DOHH2 (cell line): ENCODE measurements around the gene PEAK3.
A peak's percentile ranks its signal among the peaks of the same experiment; 100 is the strongest.

Experiments
- H3F3A ChIP-seq: fragments of 200-600 bp; sonication (generic), shearing (Covaris generic); 2 replicates; pipeline ENCODE4 v1.6.0; 2016; ENCODE audit warnings: antibody characterized with exemption, mild to moderate bottlenecking; ENCODE audit not compliant: control insufficient read depth, insufficient read depth
- H3K27ac ChIP-seq: fragments of 200-600 bp; sonication (generic); 2 replicates; pipeline ENCODE4 v1.5.1; 2014; ENCODE audit warnings: low read depth, mild to moderate bottlenecking, low read length, moderate library complexity
- H3K27me3 ChIP-seq: fragments of 200-600 bp; sonication (generic); 2 replicates; pipeline ENCODE4 v1.6.1; 2014; ENCODE audit warnings: mild to moderate bottlenecking, low read length, mixed read lengths; ENCODE audit not compliant: control insufficient read depth
- H3K36me3 ChIP-seq: fragments of 200-600 bp; sonication (generic); 2 replicates; pipeline ENCODE4 v1.6.1; 2014; ENCODE audit warnings: mild to moderate bottlenecking, low read length, moderate library complexity, mixed read lengths; ENCODE audit not compliant: control insufficient read depth
- H3K4me1 ChIP-seq: fragments of 200-600 bp; sonication (generic); 2 replicates; pipeline ENCODE4 v1.6.1; 2014; ENCODE audit warnings: mild to moderate bottlenecking, low read length, mixed read lengths; ENCODE audit not compliant: control insufficient read depth
- H3K4me2 ChIP-seq: fragments of 200-600 bp; sonication (generic); 2 replicates; pipeline ENCODE4 v1.6.0; 2014; ENCODE audit warnings: mild to moderate bottlenecking, low read length, moderate library complexity
- H3K4me3 ChIP-seq: fragments of 200-600 bp; sonication (generic); 2 replicates; pipeline ENCODE4 v1.5.1; 2014; ENCODE audit warnings: mild to moderate bottlenecking, low read length, mixed read lengths
- H3K79me2 ChIP-seq: fragments of 200-600 bp; sonication (generic); 2 replicates; pipeline ENCODE4 v1.6.1; 2014; ENCODE audit warnings: mild to moderate bottlenecking, low read length, mixed read lengths; ENCODE audit not compliant: control insufficient read depth
- H3K9me2 ChIP-seq: fragments of 200-600 bp; sonication (generic); replicated peaks from 2 replicates; pipeline ENCODE4 v1.6.1; 2014; ENCODE audit warnings: mild to moderate bottlenecking, low read length, mixed read lengths; ENCODE audit not compliant: control insufficient read depth
- H3K9me3 ChIP-seq: fragments of 200-600 bp; sonication (generic); 2 replicates; pipeline ENCODE4 v1.6.1; 2014; ENCODE audit warnings: antibody characterized with exemption, low read length, mixed read lengths; ENCODE audit not compliant: control insufficient read depth, insufficient read depth
- H4K20me1 ChIP-seq: fragments of 200-600 bp; sonication (generic); 2 replicates; pipeline ENCODE4 v1.6.0; 2014; ENCODE audit warnings: low read depth, mild to moderate bottlenecking, antibody characterized with exemption, low read length, moderate library complexity; ENCODE audit not compliant: control insufficient read depth, insufficient read depth
- EZH2phosphoT487 ChIP-seq: fragments of 200-600 bp; sonication (generic); IDR thresholded peaks from 2 replicates; pipeline ENCODE4 v1.6.1; 2017; ENCODE audit warnings: borderline replicate concordance, mild to moderate bottlenecking, antibody characterized with exemption, low read length, moderate library complexity, mixed read lengths
- TF ChIP-seq, protein P1 (sequence below): fragments of 200-600 bp; sonication (generic); IDR thresholded peaks from one replicate; pipeline ENCODE4 v1.5.1; 2014; ENCODE audit warnings: antibody characterized with exemption, mild to moderate bottlenecking, low read depth, low read length; ENCODE audit not compliant: poor library complexity, severe bottlenecking

Gene PEAK3

DNA sequence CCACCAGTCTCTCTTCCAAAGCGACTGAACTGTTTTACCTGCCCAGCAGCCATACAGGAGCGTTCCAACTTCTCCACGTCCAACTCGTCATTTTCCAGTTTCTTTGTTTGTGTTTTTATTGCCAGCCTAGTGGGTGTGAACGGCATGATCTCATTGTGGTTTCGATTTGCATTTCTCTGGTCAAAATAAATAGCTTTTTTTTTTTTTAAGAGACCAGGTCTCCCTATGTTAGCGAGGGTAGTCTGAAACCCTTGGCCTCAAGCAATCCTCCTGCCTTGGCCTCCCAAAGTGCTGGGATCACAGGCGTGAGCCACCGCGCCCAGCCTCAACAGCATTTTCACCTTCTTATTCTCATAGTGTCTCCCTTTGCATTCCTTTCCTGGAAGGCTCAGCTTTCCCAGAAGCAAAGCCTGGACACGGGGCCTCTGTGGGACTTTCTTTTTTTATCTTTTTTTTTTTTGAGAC, 21.6 kb downstream of the PEAK3 start:
- H3K4me2 ChIP-seq, result peak overlapping the region; percentile 43
- H3K9me2 ChIP-seq, result no peaks in the 10 kb centered on the region
- peak overlapping the region; percentile 96 for H3K27ac ChIP-seq
- TF ChIP-seq, protein P1, sequence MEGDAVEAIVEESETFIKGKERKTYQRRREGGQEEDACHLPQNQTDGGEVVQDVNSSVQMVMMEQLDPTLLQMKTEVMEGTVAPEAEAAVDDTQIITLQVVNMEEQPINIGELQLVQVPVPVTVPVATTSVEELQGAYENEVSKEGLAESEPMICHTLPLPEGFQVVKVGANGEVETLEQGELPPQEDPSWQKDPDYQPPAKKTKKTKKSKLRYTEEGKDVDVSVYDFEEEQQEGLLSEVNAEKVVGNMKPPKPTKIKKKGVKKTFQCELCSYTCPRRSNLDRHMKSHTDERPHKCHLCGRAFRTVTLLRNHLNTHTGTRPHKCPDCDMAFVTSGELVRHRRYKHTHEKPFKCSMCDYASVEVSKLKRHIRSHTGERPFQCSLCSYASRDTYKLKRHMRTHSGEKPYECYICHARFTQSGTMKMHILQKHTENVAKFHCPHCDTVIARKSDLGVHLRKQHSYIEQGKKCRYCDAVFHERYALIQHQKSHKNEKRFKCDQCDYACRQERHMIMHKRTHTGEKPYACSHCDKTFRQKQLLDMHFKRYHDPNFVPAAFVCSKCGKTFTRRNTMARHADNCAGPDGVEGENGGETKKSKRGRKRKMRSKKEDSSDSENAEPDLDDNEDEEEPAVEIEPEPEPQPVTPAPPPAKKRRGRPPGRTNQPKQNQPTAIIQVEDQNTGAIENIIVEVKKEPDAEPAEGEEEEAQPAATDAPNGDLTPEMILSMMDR, result no peak
- no peak for TF ChIP-seq EZH2phosphoT487
- no peaks in the 10 kb centered on the region for H3K27me3 ChIP-seq
- H3K79me2 ChIP-seq, result peaks cover 10% of the 10 kb centered on the region
- H3K36me3 ChIP-seq, result peaks cover 4% of the 10 kb centered on the region
- H3K9me3 ChIP-seq, result no peaks in the 10 kb centered on the region
- no peaks in the 10 kb centered on the region for H4K20me1 ChIP-seq
- peaks cover 87% of the 10 kb centered on the region for H3K4me1 ChIP-seq
- H3K4me3 ChIP-seq, result peak overlapping the region; percentile 29
- peaks cover 17% of the 10 kb centered on the region for H3F3A ChIP-seq

DNA sequence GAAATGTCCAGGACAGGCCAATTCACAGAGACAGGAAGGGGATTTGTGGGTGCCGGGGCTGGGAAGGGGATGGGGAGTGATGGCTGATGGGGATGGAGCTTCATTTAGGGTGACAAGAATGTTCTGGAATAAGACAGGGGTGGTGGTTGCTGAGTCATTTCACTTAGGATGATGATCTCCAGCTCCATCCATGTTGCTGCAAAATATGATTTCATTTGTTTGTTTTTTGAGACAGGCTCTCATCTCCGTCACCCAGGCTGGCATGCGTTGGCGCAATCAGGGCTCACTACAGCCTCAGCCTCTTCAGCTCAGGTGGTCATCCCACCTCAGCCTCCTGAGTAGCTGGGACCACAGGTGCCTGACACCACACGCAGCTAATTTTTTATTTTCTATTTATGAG, 22.6 kb downstream of the PEAK3 start:
- Histone ChIP-seq H3K9me2 (no peaks in the 10 kb centered on the region), H3K4me1 (peaks cover 85% of the 10 kb centered on the region), H3K4me3 (peak overlapping the region; percentile 6; the same call in 1 of the 2 replicates), H4K20me1 (no peaks in the 10 kb centered on the region), H3K79me2 (peaks cover 10% of the 10 kb centered on the region), H3K36me3 (peaks cover 4% of the 10 kb centered on the region), H3K27ac (peak overlapping the region; percentile 96), H3F3A (peaks cover 19% of the 10 kb centered on the region), H3K4me2 (peak overlapping the region; percentile 43), H3K27me3 (no peaks in the 10 kb centered on the region), H3K9me3 (no peaks in the 10 kb centered on the region)
- TF ChIP-seq, protein P1, result no peak
- TF ChIP-seq EZH2phosphoT487, result no peak

DNA sequence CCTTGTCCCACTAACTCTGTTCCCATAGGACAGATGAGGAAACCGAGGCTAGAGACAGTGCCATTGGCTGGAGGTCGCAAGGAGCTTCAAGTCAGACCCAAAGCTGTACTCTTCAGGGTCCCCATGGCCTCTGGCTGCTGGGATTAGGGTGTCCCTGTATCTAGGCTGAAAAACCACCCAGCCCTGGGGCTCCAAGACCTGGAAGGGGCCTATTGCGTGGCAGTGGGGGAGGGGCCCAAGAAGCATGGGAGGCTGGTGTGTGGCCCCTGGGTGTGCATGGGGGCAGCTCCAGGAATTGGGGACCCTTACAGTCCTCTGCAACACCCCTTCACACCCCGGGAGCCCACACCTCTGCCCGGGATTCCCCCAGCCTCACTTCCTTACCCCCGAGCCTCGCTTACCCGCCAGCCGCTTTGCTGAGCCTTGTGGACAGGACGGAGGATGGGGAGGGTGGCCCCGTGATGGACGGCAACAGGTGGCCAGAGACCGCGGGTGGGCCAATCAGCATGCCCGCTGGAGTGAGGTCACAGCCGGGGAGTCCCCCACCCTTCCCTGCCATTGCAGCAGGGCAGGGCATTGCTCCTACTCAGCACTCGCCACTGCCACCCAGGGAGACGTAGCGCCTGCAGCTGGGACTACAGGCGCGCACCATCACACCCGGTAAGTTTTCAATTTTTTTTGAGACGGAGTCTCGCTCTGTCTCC, 25.8 kb downstream of the PEAK3 start, which contains the start of gene JSRP1:
Gene JSRP1 (minus strand): TSS at position 436 of the 704 bp plus-strand sequence. CDS start 1,103 bp downstream, outside the sequence.
- Histone ChIP-seq H3K79me2 (peaks cover 4% of the 10 kb centered on the region), H3K36me3 (peaks cover 7% of the 10 kb centered on the region), H3K4me1 (peaks cover 79% of the 10 kb centered on the region), H3K4me2 (peak within 1 kb of the TSS; percentile 60), H3K4me3 (peak within 1 kb of the TSS; percentile 69), H3K27me3 (no peaks in the 10 kb centered on the region), H3K9me2 (no peaks in the 10 kb centered on the region), H3K27ac (peak within 1 kb of the TSS; percentile 96), H4K20me1 (no peaks in the 10 kb centered on the region), H3F3A (peaks cover 22% of the 10 kb centered on the region), H3K9me3 (no peaks in the 10 kb centered on the region)
- no peak for TF ChIP-seq EZH2phosphoT487
- TF ChIP-seq, protein P1, result no peak
